GM21576 (cell line): ENCODE data around the gene NALCN.

ENCODE experiments used
- ATAC-seq: cut with Tn5 transposase; IDR thresholded peaks from one replicate; pipeline ENCODE4 v1.9.1; 2021; ENCODE audit warnings: mild to moderate bottlenecking, moderate library complexity; ENCODE audit not compliant: unreplicated experiment

NALCN gene

DNA sequence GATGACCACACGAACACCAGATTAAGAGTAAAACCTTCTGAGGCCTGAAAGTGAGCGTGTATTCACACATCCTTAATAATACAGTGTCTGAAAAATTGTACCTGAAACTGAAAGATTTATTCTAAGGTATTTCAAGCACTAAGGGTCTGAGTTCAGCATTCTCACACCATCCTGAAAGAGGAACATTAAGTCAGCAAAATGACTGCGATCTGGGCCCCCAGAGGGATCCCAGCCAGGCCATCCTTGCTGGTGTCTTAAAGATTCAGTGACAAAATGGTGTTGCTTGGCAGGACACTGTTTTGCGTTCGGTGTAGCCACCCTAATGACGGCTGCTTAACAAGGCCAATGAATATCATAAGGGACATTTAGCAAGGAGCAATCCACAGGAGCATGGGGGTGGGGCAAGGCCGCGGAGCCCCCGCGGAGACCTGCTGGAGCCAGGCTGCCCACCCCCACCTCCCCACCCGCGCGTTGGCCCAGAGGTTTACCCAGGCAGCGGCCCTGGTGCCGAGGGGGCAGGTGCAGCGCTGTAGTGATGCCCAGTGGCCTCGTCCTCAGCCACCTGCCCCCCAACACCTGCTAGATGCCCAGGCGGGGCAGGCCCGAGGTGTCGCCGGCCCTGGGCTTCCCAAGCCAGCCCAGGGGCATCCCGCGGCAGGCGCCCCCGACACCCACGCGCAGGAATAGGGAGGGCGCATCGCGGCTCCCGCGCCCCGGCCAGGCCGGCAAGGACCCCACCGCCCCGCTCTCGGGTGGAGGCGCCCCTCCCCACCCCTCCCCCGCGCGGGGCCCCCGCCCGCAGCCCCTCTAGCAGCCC is 742 bp downstream of the NALCN start:
- no peak for ATAC-seq

GRCh38 chr13:101412076-101412475 is 4.2 kb downstream of the NALCN start:
- no peak for ATAC-seq

DNA sequence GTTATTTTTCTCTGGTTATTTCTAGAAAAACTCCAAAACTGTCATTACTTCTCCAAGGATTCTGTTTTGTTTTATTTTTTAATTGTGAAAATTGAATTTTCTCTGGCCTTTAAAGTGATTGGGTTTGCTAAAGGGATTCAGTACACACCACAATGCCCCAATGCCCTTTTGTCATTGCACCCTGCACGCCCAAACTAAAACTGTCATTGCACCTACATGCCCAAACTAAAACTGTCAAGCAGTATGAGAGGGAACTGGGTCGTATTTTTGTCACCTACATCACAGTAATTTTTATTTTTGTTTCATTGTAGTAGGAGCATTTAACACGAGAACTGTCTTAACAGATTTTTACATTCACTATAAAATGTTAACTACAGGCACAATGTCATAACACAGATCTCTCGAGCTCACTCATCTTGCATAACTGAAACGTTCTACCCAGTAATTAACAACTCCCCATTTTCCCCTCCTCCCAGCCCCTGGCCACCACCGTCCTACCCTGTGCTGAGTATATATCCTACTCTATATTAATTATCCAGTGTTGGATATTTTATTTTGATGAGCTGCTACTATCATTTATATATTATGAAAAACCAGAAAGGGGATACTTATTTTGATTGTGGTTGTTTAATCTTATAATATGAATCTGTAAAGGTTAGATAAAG is 7.2 kb downstream of the NALCN start:
- ATAC-seq: no peak

GRCh38 chr13:101408154-101408553 is 8.2 kb downstream of the NALCN start:
- ATAC-seq: no peak

DNA sequence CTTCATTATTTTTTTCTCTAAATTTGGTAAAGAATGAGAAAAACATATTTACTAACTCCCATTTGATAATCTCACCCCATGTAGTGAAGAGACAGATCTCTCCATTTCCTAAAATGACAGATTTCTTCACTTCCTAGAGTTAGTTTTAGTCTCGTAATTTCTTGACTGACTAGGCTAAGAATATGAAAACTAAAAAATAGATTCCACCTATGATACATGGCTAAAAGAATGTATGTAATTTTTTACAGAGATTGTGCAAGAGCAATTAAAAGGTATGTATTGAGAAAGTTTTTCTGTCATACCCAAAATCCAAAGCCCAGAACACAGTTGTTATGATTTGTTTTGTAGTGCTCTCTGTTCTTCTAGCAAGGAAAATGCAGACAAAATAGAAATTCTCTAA is 9.5 kb downstream of the NALCN start:
- no peak for ATAC-seq

DNA sequence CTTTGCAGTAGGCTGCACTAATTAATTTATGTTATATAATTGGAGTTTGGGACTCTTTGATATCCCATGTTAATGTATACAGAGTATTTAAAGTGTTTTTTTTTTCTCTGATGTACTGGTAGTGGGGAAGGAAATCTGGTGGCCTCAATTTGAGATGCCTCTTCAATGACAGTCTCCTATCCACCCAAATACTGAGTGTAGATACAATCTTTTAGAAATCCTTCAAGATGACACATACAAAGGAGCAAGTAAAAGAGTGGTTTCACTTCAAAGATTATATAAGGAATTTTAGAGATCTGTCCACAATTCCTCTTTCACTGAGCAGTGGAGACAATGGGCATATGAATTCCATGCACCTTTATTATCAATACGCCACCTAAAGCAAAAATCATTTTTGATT is 15.1 kb downstream of the NALCN start:
- ATAC-seq: no peak

DNA sequence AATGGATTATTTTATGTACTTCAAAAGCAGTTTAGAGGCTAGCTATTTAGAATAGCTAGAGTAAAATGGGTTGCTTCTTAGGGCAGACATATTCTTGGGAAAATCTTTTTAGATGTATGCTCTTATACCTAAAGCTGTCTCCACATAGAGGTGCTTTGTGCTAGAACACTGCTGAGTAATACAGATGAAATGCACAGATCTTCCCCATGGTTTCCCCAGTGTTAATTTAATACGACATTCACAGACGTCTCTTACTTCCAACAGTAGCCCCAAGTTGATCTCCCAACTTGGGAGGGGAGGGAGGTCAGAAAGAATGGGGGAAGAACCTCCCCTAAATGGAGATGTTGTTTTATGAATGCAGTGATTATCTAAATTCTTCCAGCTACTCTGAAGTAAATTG is 16.9 kb downstream of the NALCN start:
- ATAC-seq: no peak

DNA sequence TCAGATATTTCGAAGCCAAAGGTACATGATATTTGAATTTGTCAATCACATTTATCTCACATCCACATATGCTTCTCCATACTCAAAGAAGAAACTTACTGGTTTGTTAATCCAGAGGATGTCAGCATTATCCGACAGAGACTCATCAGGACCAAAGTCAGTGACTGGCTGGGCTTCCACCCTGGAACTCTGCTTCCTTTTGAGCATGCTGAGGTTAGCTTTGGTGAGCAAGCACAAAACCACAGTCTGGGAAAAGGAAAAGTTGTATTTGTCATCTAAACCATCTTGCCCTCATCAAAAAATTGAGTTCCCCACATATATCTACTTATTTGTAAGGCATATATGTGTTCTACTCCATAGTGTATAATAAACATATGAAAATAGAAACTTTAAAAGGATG is 17.4 kb downstream of the NALCN start:
- no peak for ATAC-seq

- ATAC-seq: no peak
Measured at GRCh38 chr13:101398191-101398590, 18.1 kb downstream of the NALCN start.

DNA sequence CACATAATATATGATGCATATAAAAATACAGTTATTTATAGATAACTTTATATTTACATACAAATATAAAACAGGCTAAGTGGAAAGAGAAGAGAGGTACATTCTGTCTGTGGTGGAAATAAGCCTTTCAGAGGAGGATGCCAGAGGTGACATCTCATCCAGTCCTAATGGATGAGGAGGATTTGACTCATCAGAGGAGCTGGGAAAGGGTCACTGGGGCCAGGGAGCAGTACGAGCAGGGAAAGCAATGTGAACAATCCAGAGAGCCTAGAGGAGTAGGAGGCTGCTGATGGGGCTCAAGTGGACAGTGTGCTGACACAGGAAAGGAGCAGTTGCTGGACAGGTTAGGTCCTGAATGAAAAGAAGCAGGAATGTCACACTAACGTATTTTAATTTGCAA is 18.6 kb downstream of the NALCN start:
- ATAC-seq: no peak

DNA sequence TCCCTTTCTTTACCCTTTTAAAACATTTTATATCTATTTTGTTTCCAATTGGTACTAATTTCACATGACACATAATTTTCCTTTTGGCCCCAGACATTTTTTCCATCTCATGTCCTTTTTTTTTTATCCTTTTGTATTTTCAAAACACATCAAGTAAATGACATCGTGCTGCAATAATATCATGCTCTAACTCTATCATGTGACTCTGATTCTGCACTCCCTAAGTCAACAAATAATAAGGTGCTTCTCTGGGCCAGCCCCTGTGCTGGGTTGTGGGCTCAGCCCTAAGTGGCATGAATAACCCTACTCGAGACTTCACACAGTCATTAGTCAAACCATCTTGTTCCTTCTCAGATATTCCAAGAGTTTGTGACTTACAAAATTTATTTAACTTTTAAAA is 21.7 kb downstream of the NALCN start:
- no peak for ATAC-seq

DNA sequence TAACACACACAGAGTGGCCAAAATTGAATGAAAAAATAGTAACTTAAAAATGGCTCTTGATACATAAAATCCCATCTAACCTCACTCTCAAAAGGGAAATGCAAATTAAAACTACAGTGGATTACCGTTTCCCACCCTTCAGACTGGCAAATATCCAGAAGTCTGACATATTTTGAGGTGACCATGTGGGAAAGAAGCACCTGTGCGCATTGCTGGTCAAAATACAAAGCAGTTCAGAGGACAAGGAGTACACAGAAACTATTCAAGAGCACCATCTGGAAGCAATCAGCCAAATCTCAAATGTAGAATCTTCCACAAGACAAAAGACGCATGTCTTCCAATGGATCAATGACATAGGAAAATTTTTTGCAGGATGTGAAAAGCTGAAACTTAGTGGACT is 23.2 kb downstream of the NALCN start:
- ATAC-seq: no peak

DNA sequence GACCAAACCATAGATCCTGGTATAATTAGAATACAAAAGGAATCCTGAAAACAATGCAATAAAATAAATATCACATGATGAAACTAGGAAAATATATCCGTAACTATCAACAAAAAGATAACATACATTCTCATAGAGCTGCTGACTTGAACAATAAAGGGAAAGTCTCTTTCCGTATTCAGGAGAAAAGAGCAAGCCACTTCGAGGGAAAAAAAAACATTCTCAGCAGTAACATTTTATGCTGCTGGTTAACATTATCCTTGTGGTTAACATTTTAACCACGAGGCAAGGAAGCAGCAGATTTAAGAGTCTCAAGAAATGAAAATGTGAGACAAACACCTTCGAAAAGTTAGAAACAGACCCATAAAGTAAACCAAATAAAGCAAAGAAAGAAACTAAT is 25.8 kb downstream of the NALCN start:
- ATAC-seq: no peak

DNA sequence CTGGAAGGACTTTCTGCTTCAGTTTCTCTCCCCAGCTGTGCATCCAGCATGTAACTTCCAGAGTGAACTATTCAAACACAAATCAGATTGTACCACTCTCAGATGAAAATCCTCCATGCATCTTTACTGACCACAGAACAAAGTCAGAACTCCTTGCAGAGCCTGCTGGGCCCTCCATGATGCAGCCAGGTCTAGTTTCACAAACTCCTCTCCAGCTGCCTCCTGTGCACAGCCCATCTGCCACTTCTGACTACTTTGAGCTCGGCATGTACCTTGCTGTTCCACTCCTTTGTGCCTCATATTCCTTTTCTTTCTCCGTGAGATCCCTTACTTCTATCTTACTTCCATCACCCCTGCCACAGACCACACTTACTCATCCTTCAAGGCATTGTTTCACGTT is 31.4 kb downstream of the NALCN start:
- no peak for ATAC-seq

- no peak for ATAC-seq
Measured at GRCh38 chr13:101383595-101383994, 32.7 kb downstream of the NALCN start.

DNA sequence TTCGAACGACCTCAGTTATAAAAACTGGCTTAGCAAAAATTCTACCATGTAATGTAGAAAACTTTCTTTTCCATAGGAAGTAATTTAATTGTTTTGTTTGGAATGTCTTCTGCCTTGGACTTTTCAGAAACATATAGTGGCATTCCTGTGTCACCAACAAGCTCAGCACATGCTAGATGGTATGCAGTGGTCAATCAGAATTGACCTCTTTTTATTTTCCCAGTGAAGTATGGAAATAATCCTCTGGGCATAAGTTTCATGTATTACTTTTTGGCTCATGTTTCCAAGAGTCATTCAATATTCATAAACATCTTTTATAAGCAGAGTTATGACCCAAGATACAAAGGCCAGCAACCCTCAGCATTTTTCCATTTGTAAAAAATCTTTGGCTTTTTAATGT is 33.6 kb downstream of the NALCN start:
- ATAC-seq: no peak

DNA sequence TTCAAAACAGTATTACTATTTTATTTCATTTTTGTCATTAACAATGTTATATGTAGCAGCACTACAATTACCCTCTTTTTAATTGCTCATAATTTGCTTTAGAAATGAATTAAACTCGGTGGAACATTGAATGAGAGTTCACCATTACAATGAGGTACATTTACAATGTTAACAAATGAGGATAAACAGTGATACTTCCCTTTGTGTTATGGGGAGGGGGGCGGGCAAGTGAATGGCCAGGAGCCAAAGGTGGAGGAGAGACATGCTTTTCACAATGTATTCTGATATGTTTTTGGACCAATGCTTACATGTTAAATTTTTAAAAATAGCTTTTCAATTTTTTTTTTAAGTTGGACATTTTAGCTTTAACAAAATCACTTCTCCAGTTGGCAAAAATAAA is 34.2 kb downstream of the NALCN start:
- ATAC-seq: no peak

DNA sequence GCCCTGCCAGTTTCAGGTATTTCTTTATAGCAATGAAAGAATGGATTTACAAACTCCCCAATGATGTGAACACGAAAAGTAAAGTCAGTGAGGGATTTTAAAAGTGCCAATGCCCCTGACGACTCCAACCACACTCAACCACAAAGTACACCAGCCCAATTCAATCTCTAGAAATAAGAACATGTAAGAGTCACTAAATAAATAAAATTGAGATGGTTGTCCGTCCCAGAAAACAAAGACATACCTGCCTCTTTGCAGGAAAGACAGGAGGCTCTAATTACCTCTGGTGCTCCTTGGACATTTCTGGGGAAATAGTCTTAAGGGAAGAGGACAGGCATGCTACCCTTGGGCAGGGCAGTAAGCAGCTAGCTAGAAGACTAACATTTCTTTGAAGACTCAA is 55.8 kb downstream of the NALCN start:
- no peak for ATAC-seq

DNA sequence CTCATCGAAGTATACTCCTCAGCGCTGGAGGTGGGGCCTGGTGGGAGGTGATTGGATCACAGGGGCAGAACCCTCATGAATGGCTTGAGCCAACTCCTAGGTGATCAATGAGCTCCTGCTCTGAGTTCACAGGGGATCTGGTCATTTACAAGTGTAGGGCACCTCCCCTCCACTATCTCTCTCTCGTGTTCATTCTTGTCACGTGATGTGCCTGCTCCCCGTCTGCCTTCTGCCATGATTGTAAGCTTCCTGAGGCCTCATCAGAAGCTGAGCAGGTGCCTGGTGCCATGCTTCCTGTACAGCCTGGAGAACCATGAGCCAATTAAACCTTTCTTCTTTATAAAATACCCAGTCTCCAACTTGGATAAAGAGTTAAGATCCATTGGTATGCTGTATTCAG is 61.4 kb downstream of the NALCN start:
- ATAC-seq: no peak

DNA sequence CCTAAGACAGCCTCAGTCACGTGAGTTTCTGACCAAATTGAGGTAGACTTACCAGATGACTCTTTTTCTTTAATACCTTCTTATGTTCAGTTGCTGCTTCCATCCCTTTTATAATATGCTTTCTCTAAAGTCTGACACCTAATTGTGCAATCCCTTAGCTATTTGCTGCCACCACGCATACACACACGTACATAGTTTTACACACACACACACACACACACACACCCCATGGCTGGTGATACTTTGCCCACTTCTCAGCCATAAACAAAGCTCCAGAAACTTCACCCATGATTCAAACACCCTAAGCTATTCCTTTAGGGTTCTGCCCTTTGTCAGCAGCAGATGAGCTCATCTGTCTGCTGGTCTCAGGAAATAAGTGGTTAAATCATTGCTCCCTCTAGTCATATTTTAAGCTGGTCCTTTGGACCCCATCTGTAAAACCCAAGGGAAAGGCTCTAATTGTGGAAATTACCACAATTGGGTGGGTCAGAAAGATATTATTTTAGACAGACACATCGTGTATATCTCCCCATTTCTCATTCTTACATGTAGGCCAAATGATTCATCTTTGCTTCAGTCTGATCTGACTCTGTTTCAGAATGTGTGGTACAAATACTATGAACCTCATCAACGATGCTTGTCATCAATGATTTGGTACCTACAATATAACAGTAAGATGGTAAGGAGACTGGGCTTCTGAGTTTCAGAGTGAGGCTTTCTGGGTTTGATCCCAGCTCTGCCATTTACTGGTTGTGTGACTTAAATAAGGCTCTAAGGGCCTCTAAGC is 69.2 kb downstream of the NALCN start:
- no peak for ATAC-seq

GRCh38 chr13:101346161-101346560 is 70.1 kb downstream of the NALCN start:
- no peak for ATAC-seq
